NK-92 (cell line): Measurements from ENCODE around the gene STX4.
"Not testable (repeated sequence)": the region's sequence is repeated elsewhere in the genome, so short reads cannot be mapped to it uniquely, and the experiment has no call there.

ENCODE experiments used
- DNase-seq: peaks from one replicate; lab custom pipeline; 2025; ENCODE audit not compliant: unreplicated experiment; lab: John Stamatoyannopoulos, UW

Gene STX4

GRCh38 chr16:30998852-30999761 lies 34.3 kb upstream of the STX4 start:
- DNase-seq = no peak

DNA sequence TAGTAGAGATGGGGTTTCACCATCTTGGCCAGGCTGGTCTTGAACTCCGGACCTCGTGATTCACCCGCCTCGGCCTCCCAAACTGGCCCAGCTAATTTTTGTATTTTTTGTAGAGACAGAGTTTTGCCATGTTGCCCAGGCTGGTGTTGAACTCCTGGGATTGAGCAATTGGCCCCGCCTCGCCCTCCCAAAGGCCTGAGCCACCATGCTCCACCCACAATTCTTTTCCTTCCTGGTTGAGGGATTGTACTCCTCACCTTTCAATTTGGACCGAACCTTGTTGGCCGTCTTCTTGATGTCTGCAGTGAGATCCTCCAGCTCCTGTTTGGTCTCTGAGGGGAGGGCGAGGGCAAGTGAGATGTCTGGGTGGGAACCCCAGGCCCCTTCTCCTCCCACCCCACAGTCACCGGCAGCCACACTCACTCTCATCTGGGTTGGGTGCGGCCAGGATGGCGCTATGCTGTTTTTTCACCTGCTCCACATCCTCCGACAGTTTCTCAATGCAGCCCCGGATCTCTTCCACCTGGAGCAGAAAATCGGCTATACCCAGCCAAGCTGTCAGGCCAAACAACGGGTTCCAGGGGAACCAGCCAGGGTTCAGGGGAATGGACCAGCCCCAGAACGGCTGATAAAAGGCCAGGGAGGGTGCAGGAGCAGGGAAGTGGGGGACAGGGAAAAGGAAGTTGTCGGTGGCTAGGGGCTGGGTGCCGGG lies 32.5 kb upstream of the STX4 start:
- DNase-seq = no peak

- DNase-seq = no peak
These were observed 31.7 kb upstream of the STX4 start for GRCh38 chr16:31001507-31002249.

GRCh38 chr16:31002250-31002700 lies 31.1 kb upstream of the STX4 start:
- DNase-seq = no peak

DNA sequence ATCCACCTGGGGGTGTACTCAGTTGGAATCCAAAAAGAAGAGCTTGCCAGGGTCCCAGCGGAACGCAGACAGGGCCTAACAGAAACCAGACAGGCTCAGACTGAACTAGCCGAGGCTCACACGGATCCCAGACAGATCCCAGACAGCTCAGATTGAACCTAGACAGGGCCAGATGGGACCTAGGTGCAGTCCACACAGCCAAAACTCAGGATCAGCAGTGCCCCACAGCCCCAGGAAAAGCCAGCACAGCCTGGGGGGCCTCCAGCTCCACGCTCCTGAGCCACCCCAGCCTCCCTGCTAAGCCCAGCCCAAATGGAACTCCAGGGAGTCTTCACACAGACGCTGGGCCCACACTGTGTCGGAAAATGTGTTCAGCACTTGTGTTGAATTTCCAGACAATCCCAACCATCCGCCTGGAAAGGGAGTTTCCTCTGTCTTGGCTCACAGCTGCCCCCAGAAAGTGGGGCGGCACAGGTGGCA lies 30.5 kb upstream of the STX4 start:
- no peak for DNase-seq

GRCh38 chr16:31003744-31004143 lies 29.6 kb upstream of the STX4 start:
- no peak for DNase-seq

DNA sequence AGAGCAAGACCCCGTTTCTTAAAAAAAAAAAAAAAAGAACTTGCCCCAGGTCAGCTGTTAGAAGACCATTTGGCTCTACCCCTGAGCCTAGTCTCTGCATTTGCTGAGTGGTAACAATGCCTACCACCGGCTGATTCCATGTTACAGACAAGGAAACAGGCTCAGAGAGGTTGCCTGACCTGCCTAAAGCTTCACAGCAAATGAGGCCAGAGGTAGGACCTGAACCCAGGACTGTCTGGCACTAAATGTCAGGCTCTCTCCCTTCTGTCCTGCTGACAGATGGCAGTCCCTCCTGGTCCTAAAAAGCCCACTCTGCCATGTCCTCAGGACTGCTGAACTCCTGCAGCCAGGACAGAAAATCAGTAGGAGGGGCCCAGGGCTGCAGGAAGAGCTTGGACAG lies 28.7 kb upstream of the STX4 start:
- DNase-seq = no peak

DNA sequence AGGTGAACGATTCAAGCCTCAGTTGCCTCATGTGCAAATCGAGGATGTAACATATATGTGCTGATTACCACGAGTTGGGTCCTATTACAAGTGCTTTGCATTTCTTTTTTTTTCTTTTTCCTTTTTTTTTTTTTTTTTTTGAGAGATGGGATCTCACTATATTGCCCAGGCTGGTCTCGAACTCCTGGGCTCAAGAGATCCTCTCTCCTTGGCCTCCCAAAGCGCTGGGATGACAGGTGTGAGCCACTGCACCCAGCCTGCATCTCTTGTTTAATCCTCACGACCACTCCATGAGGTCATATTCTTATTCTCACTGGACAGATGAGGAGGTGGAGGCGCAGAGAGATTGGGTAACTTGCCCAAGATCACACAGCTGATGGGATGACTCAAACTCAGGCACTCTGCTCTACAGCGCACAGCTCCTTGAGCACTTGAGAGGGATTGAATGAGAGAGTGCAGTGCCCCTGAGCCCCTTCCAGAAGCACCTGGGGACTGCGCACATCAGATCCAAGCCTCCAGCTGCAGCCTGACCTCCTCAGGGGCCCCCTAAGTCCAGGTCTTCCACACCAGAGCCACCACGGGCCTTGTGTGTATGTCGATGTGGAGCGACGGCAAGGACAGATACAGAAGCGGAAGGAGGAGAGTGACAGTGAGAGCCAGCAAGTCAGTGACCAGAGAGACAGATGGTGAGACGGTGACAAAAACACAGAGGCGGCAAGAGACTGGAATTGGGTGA lies 27.8 kb upstream of the STX4 start:
- no peak for DNase-seq

DNA sequence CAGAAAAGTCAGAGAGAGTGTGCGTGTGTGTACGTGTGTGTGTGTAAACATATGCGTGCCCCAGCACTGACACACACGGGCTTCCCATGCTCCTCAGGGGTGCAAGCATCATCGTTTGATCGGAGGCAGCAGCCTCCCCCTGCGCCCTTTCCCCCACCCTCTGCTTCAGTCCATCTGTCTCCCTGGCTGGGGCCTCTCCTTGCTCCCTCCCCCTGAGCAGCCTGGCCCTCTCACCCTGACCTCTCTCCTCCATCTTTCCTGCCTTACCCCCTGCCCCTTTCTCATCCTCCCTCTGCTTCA lies 27.3 kb upstream of the STX4 start:
- DNase-seq = no peak

DNA sequence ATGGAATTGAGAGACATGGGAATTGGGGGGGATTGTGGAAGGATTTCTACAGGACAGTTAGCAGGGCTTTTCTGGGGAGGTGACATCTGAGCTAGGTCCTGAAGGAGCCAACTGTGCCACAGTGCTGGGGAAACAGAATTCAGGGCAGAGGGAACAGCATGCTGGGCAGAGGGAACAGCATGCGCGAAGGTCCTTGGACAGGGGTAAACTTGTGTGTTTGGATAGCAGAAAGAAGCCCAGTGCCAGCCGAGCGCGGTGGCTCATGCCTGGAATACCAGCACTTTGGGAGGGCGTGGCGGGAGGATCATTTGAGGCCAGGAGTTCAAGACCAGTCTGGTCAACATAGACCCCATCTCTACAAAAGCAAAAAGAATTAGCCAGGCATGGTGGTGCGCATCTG lies 26.8 kb upstream of the STX4 start:
- DNase-seq = no peak

GRCh38 chr16:31007684-31008083 lies 25.7 kb upstream of the STX4 start:
- DNase-seq = no peak

DNA sequence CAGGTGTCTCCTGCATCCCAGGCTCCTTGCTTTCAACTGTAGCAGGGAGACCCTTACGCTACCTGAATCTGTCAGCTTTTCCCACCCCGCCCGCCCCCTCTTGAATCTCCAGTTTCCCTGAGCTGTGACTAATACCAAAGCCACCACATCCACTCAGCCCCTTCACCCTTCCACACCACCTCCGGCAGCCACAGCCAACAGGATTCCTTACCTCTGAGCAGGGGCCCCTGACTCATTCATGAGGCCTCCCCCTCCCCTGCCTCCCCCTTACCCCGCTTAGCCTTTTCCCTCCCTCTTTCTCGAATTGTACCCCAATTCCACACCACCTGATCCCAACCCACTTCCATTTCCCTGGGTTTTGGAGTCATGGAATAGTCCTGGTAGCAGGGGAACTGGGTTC lies 25.2 kb upstream of the STX4 start:
- DNase-seq = no peak

- no peak for DNase-seq
These were observed 24.8 kb upstream of the STX4 start for GRCh38 chr16:31008551-31008950.

DNA sequence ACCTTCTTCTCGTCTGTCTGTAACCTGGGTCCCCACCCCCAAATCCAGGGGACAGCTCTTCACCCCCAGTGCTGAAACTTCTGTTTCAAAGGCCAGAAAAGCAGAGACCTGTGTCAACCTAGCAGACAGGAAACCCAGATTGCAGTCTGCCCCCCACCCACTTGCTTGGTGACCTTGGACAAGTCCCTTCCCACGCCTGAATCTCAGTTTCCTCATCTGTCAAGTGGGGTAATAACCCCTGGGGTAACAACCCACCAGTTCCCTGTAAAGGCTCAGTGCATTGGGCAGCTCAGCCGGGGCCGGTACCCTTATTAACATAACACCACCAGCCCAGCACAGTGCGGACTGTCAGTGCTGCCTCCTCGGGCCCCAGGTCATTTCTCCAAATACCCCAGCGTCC lies 24.2 kb upstream of the STX4 start:
- DNase-seq = no peak

DNA sequence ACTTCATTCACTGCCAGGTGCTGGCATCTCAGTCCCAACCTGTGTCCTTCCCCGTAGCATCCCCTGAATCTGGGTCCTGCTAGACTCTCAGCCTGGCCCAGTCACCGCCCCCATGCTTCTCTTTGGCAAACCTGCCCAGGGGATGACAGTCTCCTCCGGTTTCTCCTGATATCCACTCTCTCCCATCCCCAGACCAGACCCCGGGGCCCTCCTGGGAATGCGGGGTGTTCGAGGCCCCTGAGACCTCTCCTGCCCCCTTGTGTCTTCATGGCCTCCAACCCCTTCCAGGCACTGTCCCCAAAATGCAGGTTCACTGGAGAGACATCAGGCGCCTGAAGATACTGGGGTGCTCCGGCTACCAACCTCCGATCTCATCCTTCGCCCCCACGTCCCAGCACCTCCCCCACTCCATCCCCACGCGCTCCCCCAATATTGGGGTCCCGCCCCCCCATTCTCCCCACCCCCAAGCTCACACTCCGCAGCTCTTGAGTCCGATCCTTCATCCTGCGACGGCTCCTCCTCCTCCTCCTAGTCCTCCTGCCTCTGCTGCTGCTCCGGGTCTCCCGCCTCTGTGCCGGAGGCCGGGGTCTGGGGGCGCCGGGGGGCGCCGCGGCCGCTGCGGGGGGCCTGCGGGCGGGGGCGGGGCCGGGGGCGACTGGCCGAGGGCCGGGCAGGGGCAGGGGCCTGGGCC lies 23.3 kb upstream of the STX4 start:
- no peak for DNase-seq

- no peak for DNase-seq
These were observed 22.6 kb upstream of the STX4 start, which contains the start of gene STX1B for GRCh38 chr16:31010585-31011325. TSS of gene STX1B (minus strand) at chr16:31010638. CDS start at chr16:31010396, 242 bp downstream.

DNA sequence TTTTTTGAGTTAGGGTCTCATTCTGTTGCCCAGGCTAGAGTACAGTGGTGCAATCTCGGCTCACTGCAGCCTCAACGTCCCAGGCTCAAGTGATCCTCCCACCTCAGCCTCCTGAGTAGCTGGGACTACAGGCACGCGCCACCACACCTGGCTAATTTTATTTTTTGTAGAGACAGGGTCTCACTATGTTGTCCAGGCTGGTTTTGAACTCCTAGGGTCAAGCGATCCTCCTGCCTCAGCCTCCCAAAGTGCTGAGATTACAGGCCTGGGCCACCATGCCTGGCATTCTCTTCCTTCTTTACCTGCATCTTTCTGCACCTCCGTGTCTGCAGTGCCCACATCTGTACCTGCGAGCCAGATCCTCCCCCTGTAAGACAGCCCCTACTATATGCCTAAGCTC lies 21.5 kb upstream of the STX4 start:
- not testable (repeated sequence) for DNase-seq

GRCh38 chr16:31013292-31013691 lies 20.1 kb upstream of the STX4 start:
- DNase-seq = not testable (repeated sequence)

GRCh38 chr16:31016018-31016417 lies 17.3 kb upstream of the STX4 start:
- DNase-seq = no peak

- not testable (repeated sequence) for DNase-seq
These were observed 15.6 kb upstream of the STX4 start for GRCh38 chr16:31017756-31018155.
